Measurements from ENCODE around the gene PDE7B.

Gene PDE7B

DNA sequence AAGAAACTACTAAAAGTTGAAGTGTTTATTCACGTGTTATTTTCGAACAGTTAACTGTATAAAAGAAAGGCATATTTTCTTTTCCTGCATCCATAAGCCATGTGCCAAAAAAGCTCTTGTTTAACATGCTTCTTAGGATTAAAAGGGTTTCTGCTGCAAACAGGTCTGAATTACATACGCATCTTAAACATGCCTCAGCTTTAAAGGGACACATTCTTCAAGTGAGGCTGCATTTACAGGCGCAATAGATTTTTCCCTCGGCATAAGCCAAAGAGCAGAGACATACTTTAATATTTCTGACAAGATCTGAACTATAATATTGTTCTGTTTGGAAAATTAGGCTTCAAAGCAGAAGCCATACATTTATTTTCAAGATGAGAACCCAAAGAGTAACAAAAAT is 39.4 kb downstream of the PDE7B start:
- DNase-seq = no peak

- DNase-seq = no peak
These were observed 40.2 kb downstream of the PDE7B start for GRCh38 chr6:135891710-135892109.

- DNase-seq = peak; percentile 32
These were observed 43.9 kb downstream of the PDE7B start for GRCh38 chr6:135895231-135895911.

DNA sequence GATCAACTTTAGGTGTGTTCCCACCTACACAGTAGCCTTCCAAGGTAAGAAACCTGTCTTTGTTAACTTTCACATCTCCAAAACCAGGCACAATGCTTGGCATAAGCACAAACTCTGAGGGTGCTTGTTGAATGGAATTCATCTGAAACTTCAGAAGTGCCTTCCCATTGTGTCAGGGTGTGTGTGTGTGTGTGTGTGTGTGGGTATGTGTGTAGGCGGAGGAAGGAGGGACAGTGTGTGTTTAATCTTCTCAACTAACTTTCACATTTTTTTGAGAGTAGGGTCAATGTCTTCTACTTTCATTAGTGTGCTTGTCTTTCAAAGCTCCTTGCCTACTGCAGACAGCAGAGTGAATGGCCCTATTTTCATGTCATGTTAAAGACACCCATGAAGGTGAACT is 45.6 kb downstream of the PDE7B start:
- no peak for DNase-seq

- DNase-seq = peak; percentile 36
These were observed 50.4 kb downstream of the PDE7B start for GRCh38 chr6:135901774-135902524.

DNA sequence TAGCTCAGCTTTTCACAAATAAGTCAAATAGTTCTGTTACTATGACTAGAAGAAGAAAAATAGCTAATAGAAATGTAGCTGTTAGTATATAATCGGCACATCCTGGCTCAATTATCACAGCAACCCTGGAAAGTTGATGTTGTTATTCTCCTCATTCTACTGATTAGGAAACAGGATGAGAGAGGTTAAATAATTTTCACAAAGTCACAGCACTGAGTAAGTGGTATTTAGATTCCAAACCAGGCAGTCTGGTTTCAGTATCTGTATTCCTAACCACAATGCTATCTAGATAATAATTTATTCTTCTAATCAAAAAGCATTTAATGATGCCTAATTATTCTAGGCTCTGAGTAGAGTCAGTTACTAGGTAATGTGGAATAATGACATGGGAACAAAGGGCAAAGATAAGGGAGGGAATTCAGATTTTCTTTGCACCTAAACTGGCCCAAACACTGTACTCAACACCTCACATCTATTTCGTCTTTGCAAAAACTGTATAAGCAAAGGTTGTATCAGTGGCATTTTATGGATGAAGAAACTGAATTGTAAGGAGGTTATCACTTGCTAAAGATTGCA is 51.3 kb downstream of the PDE7B start:
- no peak for DNase-seq

DNA sequence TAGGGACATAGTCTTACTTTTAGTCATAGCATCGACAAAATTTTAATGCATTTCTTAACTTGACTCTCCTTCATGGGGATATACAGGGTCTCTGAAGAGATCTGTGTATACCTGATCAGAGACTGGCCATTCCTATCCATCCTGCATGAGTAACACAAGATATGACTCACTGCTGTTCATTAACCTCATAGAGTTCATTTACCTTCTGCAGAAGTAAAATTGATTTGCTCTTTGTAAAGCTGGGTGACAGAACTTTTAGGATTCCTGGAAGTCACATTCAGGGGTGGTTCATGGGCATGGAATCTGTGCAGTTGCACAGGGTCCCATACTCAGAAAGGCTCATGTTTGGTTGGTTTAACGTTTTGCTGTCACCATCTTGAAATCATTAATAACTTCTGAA is 53.2 kb downstream of the PDE7B start:
- DNase-seq = no peak

DNA sequence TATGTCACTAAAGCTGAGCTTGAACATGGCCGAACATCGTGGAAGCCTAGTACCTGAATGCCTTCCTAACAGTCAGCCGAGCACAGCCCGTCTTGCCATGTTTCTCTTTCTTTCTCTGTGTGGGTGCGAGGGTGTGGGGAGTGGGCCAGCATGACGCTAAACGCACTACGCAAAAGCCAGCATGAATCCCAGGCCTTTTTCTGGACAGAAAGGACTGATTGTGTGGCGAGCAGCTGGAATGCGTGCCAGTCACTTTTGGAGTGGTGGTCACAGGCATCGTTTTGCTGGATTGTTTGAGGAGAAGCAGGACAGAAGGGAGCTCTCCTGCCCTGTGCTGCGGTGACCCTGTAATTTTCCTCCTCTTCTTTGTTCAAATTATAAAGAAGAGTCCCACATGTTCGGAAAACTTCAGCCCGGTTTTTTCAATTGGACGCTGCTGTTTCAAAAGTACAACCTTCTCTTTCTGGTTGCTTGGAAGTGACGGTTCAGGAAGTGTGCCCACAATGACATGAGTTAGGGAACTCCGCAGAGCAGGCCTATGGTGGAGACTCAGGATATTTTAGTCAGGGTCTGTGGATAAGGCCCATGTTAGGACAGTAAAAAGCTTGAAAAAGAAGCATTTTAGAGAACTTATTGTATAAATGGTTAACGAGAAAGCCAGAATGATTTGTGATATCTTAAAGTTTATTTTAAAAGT is 54.3 kb downstream of the PDE7B start:
- peak; percentile 56 for DNase-seq

- DNase-seq = no peak
These were observed 55.0 kb downstream of the PDE7B start for GRCh38 chr6:135906542-135906941.

- DNase-seq = peak; percentile 35
These were observed 55.5 kb downstream of the PDE7B start for GRCh38 chr6:135906972-135907465.

- DNase-seq = peak; percentile 6
These were observed 58.4 kb downstream of the PDE7B start for GRCh38 chr6:135909737-135910387.

DNA sequence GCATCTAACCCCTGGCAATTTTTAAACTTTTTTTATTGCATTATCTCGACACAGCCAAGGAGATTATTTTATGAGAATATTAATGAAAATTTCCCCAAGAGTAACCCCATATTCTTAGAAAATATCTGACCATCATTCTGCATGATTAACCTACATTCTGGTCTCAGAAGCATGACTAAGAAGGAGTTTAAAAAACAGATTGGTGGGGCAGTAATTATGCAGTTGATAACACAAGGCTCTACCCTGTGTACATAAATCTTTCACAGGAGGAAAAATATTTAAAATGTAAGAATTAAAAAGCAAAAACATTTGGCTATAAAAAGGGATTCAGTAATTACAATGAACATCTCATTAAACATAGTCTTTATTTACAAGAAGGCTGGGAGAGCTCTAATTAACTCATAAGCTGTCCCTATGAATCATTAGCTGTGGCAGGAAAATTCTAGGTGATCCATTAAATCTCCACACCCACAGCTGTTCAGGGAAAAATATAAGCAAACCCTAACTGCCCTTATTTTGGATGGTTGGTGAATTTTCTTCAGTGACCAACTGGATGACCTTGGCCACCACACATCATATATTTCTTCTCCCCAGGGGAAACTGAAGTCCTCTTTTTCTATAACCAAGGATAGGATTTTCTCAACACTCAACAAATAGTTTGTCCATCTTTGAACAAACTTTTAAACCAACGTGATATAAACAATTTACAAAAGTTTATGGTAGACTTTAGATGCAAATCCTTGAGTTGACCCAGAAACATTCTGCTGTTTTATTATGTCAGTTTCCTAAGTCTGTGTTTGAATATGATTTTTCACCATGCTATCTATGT is 59.5 kb downstream of the PDE7B start:
- DNase-seq = no peak

GRCh38 chr6:135913785-135914184 is 62.3 kb downstream of the PDE7B start:
- DNase-seq = no peak

GRCh38 chr6:135919026-135919425 is 67.5 kb downstream of the PDE7B start:
- no peak for DNase-seq

DNA sequence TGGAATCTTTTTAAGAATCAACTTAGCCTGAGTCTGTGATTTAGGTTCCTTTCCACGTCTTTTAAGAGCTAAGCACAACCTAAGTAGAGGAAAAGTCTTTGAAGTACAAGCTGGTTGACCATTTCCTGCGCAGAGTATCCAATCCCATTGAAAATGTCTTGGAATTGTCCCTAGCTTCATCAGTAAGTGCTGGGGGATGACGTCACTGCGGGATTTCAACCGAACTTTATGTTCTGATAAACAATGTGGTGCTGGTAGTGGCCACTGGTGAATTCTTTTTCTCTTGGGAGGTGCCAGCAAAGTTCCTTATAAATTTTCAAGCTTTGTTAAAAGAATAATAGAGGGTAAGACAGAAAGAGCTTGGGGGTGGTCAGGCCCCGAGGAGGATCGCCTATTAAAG is 69.2 kb downstream of the PDE7B start:
- DNase-seq = no peak

DNA sequence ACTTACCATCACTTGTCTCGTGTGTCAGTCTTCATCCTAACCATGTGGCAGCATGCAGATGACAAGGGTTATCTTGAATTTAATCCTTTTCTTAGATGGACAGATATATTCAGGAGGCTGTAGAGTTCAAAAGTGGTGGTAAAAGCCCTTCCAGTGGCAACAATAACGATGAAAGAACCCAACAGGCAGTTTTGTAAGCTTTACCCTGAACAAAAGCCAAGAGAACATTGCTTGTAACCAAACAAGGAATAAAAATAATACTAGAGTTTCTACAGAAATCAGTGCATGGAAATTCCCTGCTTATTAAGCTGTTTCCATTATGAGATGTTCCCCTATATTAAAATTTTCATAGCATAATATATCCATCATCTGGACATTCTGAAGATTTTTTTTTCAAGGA is 69.7 kb downstream of the PDE7B start:
- DNase-seq = peak; percentile 8

- DNase-seq = no peak
These were observed 70.7 kb downstream of the PDE7B start for GRCh38 chr6:135922174-135922573.

DNA sequence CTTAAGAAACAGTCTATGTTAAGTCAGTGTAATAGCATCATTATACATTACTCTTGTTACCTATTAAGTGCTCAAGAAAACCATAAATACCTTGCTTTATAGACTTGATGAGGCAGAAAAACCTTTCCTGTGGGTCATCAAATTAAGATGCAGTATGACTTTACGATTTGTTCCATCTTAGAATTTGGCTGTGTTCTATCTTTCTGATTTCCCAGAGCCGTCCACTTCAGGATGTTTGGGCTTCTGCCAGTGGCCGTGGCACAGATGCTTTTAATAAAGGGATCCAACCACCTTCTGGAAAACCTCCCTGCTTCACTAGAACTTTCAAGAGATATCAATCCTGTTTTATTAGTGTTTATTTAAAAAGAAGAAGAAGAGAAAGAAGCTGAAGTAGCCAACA is 71.2 kb downstream of the PDE7B start:
- DNase-seq = no peak

GRCh38 chr6:135932651-135933050 is 81.2 kb downstream of the PDE7B start:
- no peak for DNase-seq

DNA sequence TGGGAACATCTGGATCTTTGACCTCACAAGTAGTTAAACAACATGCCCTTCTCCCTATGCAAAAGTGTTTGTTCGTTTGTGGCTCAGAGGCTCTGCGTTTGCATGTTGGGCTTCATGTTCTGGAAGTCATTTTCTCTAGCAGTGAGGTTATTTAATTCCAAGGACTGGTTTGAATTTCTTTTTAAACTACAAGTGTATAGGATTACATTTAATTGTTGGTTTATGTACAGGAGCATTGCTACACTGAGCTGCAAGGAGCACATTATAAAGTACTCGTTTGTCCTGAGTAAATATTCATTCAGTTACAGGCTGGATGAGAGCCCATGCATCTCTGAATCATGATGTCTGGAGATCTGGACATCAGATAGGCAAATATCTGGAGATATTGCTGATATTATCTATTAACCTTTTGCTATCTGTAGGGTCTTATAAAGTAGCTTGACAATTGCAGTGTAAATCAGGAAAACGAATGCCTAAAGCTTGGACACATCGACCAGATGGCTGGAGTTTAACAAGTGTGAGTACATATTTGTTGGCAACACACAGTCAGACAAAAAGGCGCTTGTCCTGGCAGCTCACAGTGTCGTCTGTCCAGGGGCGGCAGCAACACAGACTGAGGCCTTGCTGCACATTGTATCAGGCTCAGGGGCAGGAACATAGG is 84.6 kb downstream of the PDE7B start:
- peak; percentile 42 for DNase-seq

- DNase-seq = no peak
These were observed 85.1 kb downstream of the PDE7B start for GRCh38 chr6:135936606-135937005.

All from midbrain (tissue), 1 donor.